Effector CD8-positive, alpha-beta T cell (primary cell): ENCODE results near the gene SLX9.
"Not testable (repeated sequence)": the region's sequence is repeated elsewhere in the genome, so short reads cannot be mapped to it uniquely, and the experiment has no call there.

Source experiments
- DNase-seq: peaks from one replicate; lab custom pipeline; 2025; lab: John Stamatoyannopoulos, UW

The SLX9 gene

GRCh38 chr21:44902268-44903049 is 37.4 kb upstream of the SLX9 start:
- no peak for DNase-seq

- DNase-seq, result no peak
Measured at GRCh38 chr21:44903050-44903685, 36.7 kb upstream of the SLX9 start.

- no peak for DNase-seq
Measured at GRCh38 chr21:44903689-44904088, 36.1 kb upstream of the SLX9 start.

- no peak for DNase-seq
Measured at GRCh38 chr21:44904141-44904923, 35.5 kb upstream of the SLX9 start.

GRCh38 chr21:44905016-44905727 is 34.7 kb upstream of the SLX9 start:
- DNase-seq, result no peak

- no peak for DNase-seq
Measured at GRCh38 chr21:44905728-44906090, 34.1 kb upstream of the SLX9 start.

- no peak for DNase-seq
Measured at GRCh38 chr21:44907225-44907965, 32.4 kb upstream of the SLX9 start.

GRCh38 chr21:44907966-44908895 is 31.6 kb upstream of the SLX9 start:
- no peak for DNase-seq

- DNase-seq, result no peak
Measured at GRCh38 chr21:44908908-44909307, 30.9 kb upstream of the SLX9 start.

GRCh38 chr21:44909719-44910118 is 30.1 kb upstream of the SLX9 start:
- no peak for DNase-seq

GRCh38 chr21:44910229-44911067 is 29.4 kb upstream of the SLX9 start:
- DNase-seq, result no peak

- DNase-seq, result no peak
Measured at GRCh38 chr21:44911068-44911383, 28.8 kb upstream of the SLX9 start.

- peak; percentile 49 for DNase-seq
Measured at GRCh38 chr21:44911384-44912157, 28.3 kb upstream of the SLX9 start.

GRCh38 chr21:44912158-44912473 is 27.7 kb upstream of the SLX9 start:
- DNase-seq, result no peak

GRCh38 chr21:44912506-44913412 is 27.1 kb upstream of the SLX9 start:
- DNase-seq, result not testable (repeated sequence)

GRCh38 chr21:44913425-44914175 is 26.2 kb upstream of the SLX9 start:
- DNase-seq, result no peak
